VCaP (cell line): Measurements from ENCODE around the gene PGBD1.
A peak's percentile ranks its signal among the peaks of the same experiment; 100 is the strongest.
"Not testable (repeated sequence)": the region's sequence is repeated elsewhere in the genome, so short reads cannot be mapped to it uniquely, and the experiment has no call there.

ENCODE experiments used
- H3K27ac ChIP-seq: fragments of 450-650 bp; 2 replicates; pipeline ENCODE4 v1.5.1; 2017
- TF ChIP-seq, protein P1 (sequence below): fragments of 450-650 bp; conservative IDR thresholded peaks from 2 replicates; pipeline ENCODE4 v1.5.1; 2017; ENCODE audit warnings: mild to moderate bottlenecking, moderate library complexity

PGBD1 gene

DNA sequence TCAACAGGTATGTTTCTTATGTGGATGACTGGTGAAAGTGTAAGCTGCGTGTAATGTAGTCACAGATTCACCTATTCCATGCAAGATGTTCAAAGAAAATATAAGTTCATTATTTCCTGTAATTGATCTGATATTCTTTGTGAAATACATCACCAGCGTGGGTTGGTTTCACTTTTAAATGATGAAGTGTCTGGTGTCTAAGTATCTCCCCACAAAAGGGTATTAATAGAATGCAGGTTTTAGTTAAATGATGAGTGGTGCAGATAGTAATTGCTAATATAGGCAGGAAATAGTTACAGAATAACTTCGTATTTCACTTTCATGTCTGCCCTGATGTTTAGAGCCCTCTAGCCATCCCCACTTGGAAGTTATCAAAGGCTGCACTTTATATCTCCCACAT, 22.2 kb downstream of the PGBD1 start:
- TF ChIP-seq, protein P1, sequence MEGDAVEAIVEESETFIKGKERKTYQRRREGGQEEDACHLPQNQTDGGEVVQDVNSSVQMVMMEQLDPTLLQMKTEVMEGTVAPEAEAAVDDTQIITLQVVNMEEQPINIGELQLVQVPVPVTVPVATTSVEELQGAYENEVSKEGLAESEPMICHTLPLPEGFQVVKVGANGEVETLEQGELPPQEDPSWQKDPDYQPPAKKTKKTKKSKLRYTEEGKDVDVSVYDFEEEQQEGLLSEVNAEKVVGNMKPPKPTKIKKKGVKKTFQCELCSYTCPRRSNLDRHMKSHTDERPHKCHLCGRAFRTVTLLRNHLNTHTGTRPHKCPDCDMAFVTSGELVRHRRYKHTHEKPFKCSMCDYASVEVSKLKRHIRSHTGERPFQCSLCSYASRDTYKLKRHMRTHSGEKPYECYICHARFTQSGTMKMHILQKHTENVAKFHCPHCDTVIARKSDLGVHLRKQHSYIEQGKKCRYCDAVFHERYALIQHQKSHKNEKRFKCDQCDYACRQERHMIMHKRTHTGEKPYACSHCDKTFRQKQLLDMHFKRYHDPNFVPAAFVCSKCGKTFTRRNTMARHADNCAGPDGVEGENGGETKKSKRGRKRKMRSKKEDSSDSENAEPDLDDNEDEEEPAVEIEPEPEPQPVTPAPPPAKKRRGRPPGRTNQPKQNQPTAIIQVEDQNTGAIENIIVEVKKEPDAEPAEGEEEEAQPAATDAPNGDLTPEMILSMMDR = no peak
- H3K27ac ChIP-seq = no peak overlapping the region

DNA sequence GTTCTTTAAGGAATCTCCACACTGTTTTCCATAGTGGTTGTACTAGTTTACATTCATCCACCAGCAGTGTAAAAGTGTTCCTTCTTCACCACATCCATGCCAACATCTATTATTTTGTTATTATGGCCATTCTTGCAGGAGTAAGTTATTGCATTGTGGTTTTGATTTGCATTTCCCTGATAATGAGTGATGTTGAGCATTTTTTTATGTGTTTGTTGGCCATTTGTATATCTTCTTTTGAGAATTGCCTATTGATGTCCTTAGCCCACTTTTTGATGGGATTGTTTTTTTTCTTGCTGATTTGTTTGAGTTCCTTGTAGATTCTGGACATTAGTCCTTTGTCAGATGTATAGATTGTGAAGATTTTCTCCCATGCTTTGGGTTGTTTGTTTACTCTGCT, 25.0 kb downstream of the PGBD1 start:
- H3K27ac ChIP-seq = not testable (repeated sequence)

DNA sequence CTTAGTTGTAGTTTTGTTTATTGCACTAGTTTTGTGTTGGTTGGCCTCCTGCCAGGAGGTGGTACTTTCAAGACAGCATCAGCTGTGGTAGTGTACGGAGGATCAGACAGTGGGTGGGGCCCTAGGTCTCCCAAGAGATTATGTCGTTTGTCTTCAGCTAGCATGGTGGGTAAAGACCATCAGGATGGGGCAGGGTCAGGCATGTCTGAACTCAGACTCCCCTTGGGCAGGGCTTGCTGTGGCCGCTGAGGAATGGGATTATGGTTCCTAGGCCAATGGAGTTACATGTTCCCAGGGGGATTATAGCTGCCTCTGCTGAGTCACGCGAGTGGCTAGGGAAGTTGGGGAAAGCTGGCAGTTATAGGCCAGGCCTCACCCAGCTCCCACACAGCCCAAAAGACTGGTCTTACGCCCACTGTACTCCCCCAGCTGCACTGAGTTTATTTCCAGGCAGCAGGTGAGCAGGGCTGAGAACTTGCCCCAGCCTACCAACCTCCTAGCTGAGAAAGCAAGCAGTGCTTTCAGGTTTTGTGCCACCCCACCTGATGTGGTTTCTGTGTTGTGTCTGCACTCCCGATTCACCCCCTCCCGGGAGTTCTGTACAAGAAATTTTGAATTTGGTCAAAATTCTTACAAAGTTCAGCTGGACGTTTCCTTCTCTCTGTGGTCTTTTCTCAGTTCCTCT, 29.9 kb downstream of the PGBD1 start:
- TF ChIP-seq, protein P1 = no peak
- no peak overlapping the region for H3K27ac ChIP-seq

DNA sequence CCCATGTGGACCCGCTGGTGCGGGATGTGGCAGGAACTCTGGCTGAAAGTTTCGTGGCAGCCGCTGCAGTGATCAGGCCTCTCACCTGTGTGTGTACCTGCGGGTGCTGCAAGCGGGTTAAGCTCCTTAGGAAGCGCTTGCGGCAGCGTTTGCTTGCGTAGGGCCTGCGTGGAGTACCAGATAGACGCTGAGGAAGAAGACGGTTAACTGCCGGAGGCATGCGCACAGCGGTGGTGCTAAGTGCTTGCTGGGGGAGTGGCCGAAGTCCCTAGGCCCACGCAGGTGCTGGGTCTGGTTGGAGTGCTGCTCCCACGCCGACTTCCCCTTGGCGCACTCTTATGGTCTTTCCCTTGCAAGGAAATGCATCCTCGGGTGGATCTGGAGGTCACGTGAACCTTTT, 31.6 kb downstream of the PGBD1 start:
- TF ChIP-seq, protein P1 = no peak

DNA sequence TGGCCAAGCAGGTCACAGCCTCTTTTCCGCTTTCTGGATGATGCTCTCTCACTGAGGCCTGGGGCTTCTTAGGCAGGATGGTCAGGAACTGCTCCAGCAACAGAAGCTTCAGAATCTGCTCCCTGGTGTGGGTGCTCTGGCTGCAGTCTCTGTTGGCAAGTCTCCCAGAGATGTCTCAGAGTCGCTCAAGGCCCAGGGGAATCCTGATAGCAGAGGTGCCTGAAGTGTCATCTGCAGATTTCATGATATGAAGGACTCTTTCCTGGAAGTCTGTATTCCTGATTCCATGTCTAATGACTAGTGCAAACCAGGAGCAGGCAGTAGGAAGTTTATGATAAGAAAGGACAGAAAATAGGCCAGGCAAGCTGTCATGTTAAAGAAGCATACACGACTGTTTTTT, 34.3 kb downstream of the PGBD1 start:
- H3K27ac ChIP-seq = no peak overlapping the region
- TF ChIP-seq, protein P1 = no peak

More for the DNA sequence above, 31.6 kb downstream of the PGBD1 start:
- H3K27ac ChIP-seq = no peak overlapping the region

DNA sequence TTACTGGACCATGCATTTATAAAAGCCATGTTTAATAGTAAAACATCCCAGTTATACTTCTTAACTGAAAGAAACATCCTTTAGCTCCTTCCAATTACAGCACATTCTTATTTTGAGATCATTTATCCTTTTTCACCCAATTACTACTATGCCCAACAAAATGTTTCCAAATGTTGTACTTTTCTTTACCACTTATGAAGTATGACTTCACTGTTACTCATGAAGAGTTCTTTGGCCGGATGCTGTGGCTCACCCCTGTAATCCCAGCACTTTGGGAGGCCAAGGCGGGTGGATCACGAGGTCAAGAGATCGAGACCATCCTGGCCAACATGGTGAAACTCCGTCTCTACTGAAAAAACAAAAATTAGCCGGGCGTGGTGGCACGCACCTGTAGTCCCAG, 36.5 kb downstream of the PGBD1 start:
- H3K27ac ChIP-seq = not testable (repeated sequence)

DNA sequence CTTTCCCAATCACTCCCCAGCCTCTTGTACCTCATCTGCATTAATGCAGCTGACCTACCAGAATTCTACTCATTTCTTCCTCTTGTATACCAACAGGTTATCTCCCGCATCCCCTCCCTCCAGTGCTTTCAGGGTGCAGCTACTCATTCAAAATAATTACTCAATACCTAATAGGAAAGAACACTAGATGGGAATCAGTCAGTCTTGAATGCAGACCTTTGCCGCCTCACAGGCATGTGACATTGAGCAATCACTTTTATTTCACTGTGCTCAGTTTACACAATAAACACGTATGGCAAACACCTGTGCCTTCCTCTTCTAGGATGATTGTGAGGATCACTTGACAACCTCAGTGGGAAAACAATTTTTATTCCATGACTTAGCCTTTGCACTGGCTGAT, 41.3 kb downstream of the PGBD1 start:
- H3K27ac ChIP-seq = peak overlapping the region; percentile 36; the same call in 1 of the 2 replicates
- TF ChIP-seq, protein P1 = no peak

DNA sequence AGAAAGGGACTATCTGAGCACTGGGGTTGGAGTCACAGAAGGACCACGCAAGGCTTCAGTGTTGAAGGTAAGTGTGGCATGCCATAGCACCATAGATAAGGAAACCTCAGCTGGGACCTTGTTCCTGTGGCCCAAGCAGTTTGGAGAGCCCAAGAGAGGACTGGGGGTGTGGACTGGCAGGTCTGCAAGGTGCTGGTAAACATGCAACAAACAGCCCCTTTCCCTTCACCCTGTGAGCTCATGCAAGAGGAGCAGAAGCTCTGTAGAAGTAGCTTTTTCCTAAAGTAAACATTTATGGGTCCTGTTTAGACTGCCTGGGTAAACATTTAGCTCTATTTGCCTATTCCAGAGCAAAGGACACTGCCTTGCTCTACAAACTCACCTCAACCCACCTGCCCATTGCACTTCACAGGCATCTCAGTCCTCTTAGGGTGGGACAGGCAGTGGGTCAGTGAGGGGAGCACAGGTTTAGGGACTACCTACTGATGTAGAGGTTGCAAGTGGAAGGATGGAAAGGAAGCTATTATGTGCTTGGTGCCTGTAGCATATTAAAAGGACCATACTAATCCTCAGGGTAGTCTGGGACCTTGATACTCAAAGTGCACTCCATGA, 42.5 kb downstream of the PGBD1 start:
- peak overlapping the region; percentile 36 for H3K27ac ChIP-seq
- TF ChIP-seq, protein P1 = no peak
